Upper lobe of left lung (tissue), 4 donors: Measurements from ENCODE around the gene KISS1R.
"Not testable (repeated sequence)": the region's sequence is repeated elsewhere in the genome, so short reads cannot be mapped to it uniquely, and the experiment has no call there.

Experiments used
- EP300 ChIP-seq, 4 donors: sonication (generic); formaldehyde crosslinking; IDR thresholded peaks; one replicate each; pipeline ENCODE4 v1.5.1; 2017; ENCODE audit warnings: antibody characterized with exemption in 4 of 4, control low read depth in 2 of 4
- POLR2A ChIP-seq, 4 donors: fragments of 450-650 bp; IDR thresholded peaks; one replicate each; pipeline ENCODE4 v1.5.1; 2016 to 2017; ENCODE audit warnings: antibody characterized with exemption in 4 of 4, mild to moderate bottlenecking in 2 of 4
- POLR2AphosphoS5 ChIP-seq, 2 donors: sonication (generic); formaldehyde crosslinking; IDR thresholded peaks; one replicate each; pipeline ENCODE4 v1.5.1; 2017; ENCODE audit warnings: antibody characterized with exemption in 2 of 2
- TF ChIP-seq, protein P1 (sequence below), 6 experiments: fragments of 450-650 bp in 4 of 6; fragments of 200-600 bp in 2 of 6; sonication (generic) in 2 of 6; IDR thresholded peaks; one replicate each; pipeline ENCODE4 v1.5.1; 2016 to 2019; ENCODE audit warnings: antibody characterized with exemption in 6 of 6

DNA sequence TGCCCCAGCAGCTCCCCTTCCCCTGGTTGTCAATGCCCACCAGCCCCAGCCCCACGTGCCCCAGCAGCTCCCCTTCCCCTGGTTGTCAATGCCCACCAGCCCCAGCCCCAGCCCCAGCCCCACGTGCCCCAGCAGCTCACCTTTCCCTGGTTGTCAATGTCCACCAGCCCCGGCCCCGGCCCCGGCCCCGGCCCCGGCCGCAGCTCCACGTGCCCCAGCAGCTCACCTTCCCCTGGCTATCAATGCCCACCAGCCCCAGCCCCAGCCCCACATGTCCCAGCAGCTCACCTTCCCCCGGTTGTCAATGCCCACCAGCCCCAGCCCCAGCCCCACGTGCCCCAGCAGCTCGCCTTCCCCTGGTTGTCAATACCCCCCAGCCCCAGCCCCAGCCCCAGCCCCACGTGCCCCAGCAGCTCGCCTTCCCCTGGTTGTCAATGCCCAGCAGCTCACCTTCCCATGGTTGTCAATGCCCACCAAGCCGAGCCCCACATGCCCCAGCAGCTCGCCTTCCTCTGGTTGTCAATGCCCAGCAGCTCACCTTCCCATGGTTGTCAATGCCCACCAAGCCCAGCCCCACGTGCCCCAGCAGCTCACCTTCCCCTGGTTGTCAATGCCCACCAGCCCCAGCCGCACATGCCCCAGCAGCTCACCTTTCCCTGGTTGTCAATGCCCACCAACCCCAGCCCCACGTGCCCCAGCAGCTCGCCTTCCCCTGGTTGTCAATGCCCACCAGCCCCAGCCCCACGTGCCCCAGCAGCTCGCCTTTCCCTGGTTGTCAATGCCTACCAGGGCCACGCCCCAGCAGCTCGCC is 38.2 kb upstream of the KISS1R start:
- not testable (repeated sequence) for TF ChIP-seq POLR2A, EP300, POLR2AphosphoS5 (IDR thresholded peaks at IDR 0.05)
- TF ChIP-seq, protein P1, sequence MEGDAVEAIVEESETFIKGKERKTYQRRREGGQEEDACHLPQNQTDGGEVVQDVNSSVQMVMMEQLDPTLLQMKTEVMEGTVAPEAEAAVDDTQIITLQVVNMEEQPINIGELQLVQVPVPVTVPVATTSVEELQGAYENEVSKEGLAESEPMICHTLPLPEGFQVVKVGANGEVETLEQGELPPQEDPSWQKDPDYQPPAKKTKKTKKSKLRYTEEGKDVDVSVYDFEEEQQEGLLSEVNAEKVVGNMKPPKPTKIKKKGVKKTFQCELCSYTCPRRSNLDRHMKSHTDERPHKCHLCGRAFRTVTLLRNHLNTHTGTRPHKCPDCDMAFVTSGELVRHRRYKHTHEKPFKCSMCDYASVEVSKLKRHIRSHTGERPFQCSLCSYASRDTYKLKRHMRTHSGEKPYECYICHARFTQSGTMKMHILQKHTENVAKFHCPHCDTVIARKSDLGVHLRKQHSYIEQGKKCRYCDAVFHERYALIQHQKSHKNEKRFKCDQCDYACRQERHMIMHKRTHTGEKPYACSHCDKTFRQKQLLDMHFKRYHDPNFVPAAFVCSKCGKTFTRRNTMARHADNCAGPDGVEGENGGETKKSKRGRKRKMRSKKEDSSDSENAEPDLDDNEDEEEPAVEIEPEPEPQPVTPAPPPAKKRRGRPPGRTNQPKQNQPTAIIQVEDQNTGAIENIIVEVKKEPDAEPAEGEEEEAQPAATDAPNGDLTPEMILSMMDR (IDR thresholded peaks at IDR 0.05) = not testable (repeated sequence)
